ENCODE data around the gene EXOC3L1. TPM values are rescaled to one million over a fixed set of nuclear protein-coding genes. Genes with fewer than 3 reads are reported as not detected.

The EXOC3L1 gene
- total RNA-seq, 1 experiment from 2014 or later: not detected

DNA sequence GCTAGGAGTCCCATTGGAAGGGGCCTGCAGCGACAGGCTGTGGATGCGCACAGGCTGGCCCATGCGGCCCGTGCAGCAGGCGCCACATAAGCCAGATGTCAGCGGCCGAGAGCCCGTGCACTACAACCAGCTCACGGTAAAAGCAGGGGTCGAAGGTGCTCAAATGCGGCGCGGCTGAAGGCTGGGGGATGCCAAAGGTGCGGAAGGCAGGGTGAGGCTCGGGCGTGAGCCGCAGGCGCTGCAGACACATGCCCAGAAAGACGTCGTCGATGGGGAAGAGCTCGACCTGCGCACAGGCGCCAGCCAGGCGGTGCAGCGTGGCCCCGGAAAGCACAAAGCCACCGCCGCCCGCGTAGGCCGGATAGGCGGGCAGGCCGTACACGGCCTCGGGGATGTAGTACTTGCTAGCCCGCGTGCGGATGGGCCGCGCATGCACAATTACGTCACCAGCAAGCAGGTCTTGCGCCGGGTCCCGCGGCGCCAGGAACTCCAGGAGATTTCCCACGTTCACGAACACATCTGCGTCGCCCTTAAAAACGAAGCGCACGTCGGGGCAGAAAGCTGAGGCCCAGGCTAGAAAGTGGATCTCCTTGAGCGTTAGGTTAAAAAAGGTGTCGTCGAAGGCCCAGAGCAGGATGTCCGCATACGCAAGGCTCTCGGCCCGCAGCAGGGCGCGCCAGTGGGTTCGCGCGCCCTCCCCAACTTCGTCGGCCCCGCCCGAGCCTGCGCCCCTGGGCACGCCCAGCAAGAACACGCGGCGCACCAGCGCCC, 40.5 kb downstream of the EXOC3L1 start:
- no peak overlapping the region for H2AFZ ChIP-seq
- H3K79me2 ChIP-seq (ENCODE audit: low read depth): no peaks in the 10 kb centered on the region
- intact Hi-C loops (cut with micrococcal nuclease; ENCODE audit: unreplicated experiment): loop anchor here (2.0 kb wide), 1 partner anchor 49 kb away; the partner anchor contains the start of gene ELMO3
- H3K27me3 ChIP-seq (ENCODE audit: insufficient read depth, low read depth): no peaks in the 10 kb centered on the region
- H3K36me3 ChIP-seq (ENCODE audit: low read depth): no peaks in the 10 kb centered on the region
- no peak overlapping the region for H3K27ac ChIP-seq
- 0 out of 2 replicates have a peak, but pooled peaks cover 3% of the 10 kb centered on the region for H4K20me1 ChIP-seq (ENCODE audit: insufficient read depth)
- no peaks in the 10 kb centered on the region for H3K4me1 ChIP-seq (replicated peaks; ENCODE audit: insufficient read depth)
- H3K4me3 ChIP-seq: no peak overlapping the region
- POLR2A ChIA-PET (ENCODE audit: unreplicated experiment): no interaction called here
- peaks cover 24% of the 10 kb centered on the region for H3F3A ChIP-seq (ENCODE audit: insufficient read depth, low read depth)
- H3K9me2 ChIP-seq (ENCODE audit: insufficient read depth): no peaks in the 10 kb centered on the region
- DNase-seq: no peak
- no peak overlapping the region for H3K4me2 ChIP-seq
- TF ChIP-seq, protein P1, sequence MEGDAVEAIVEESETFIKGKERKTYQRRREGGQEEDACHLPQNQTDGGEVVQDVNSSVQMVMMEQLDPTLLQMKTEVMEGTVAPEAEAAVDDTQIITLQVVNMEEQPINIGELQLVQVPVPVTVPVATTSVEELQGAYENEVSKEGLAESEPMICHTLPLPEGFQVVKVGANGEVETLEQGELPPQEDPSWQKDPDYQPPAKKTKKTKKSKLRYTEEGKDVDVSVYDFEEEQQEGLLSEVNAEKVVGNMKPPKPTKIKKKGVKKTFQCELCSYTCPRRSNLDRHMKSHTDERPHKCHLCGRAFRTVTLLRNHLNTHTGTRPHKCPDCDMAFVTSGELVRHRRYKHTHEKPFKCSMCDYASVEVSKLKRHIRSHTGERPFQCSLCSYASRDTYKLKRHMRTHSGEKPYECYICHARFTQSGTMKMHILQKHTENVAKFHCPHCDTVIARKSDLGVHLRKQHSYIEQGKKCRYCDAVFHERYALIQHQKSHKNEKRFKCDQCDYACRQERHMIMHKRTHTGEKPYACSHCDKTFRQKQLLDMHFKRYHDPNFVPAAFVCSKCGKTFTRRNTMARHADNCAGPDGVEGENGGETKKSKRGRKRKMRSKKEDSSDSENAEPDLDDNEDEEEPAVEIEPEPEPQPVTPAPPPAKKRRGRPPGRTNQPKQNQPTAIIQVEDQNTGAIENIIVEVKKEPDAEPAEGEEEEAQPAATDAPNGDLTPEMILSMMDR (conservative IDR thresholded peaks at IDR 0.05): no peak
- TF ChIP-seq EZH2 (IDR thresholded peaks at IDR 0.05; ENCODE audit: low read depth): no peak
- BruUV-seq (replicated peaks): TSS peak; percentile 16
- CTCF ChIA-PET: no interaction called here
- H3K9me3 ChIP-seq (ENCODE audit: insufficient read depth, low read depth): no peaks in the 10 kb centered on the region

DNA sequence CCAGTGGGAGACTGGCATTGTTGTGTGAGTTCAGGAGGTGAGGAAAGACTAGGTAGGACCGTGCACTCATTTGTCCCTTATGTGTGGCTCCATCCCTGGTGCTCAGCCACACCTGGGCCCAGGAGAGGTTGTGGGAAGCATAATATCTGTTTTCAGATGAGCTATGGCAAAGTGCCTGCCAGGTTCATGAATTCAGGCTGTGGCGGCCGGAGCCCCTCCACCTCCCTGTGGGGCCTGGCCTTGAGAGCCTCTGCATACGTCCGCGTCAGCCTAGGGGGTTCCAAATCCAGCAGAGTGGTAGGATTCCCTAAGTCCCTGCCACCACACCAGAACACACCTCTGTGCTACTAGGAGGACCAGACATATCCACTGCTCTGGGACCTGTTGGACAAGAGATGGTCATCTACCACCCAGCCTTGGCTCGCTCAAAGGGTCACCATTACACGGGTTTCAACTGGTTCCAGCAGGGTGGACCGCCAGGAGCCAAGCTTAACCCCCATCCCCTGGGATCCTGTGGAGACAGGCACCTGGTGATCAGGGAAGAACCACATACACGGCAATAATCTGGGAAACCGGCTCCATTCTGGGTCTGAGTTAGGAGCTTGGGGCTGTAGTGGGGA, 41.2 kb downstream of the EXOC3L1 start:
- Histone ChIP-seq H3K4me2 (no peak overlapping the region), H2AFZ (no peak overlapping the region), H3K9me3 (ENCODE audit: insufficient read depth, low read depth) (no peaks in the 10 kb centered on the region), H3K27me3 (ENCODE audit: insufficient read depth, low read depth) (no peaks in the 10 kb centered on the region), H3K79me2 (ENCODE audit: low read depth) (no peaks in the 10 kb centered on the region), H3K27ac (no peak overlapping the region), H4K20me1 (ENCODE audit: insufficient read depth) (no peaks in the 10 kb centered on the region), H3K4me3 (no peak overlapping the region), H3F3A (ENCODE audit: insufficient read depth, low read depth) (peaks cover 24% of the 10 kb centered on the region), H3K36me3 (ENCODE audit: low read depth) (no peaks in the 10 kb centered on the region), H3K4me1 (replicated peaks; ENCODE audit: insufficient read depth) (no peaks in the 10 kb centered on the region), H3K9me2 (ENCODE audit: insufficient read depth) (no peaks in the 10 kb centered on the region)
- intact Hi-C loops (cut with micrococcal nuclease; ENCODE audit: unreplicated experiment): no loop called here
- no peak for TF ChIP-seq EZH2 (IDR thresholded peaks at IDR 0.05; ENCODE audit: low read depth)
- TF ChIP-seq, protein P1 (conservative IDR thresholded peaks at IDR 0.05): no peak
- CTCF ChIA-PET: no interaction called here
- no peak for DNase-seq
- BruUV-seq (replicated peaks): no TSS peak
- POLR2A ChIA-PET (ENCODE audit: unreplicated experiment): no interaction called here

DNA sequence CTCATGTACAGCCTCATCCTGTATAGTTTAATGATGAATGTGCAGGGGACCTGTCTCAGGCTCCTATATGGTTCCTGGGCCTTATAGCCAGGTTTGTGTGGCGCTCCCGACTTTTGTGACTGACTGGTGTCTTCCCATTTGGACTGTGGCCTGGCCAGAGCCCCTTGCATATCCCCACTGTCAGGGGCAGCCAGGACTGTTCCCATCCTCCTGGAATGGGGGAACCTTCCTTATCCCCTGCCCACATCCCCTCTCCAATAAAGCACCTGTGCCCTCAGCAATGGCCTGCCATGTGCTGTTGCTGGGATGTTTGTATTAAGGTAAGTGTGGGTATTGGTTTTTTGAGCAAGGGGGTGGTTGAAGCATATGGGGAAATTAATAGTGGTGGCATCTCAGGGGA, 41.7 kb downstream of the EXOC3L1 start:
- no TSS peak for BruUV-seq (replicated peaks)
- Histone ChIP-seq H3K79me2 (ENCODE audit: low read depth) (no peaks in the 10 kb centered on the region), H3K27me3 (ENCODE audit: insufficient read depth, low read depth) (no peaks in the 10 kb centered on the region), H3K36me3 (ENCODE audit: low read depth) (no peaks in the 10 kb centered on the region), H3K9me2 (ENCODE audit: insufficient read depth) (no peaks in the 10 kb centered on the region), H3K9me3 (ENCODE audit: insufficient read depth, low read depth) (no peaks in the 10 kb centered on the region), H3K27ac (no peak overlapping the region), H3F3A (ENCODE audit: insufficient read depth, low read depth) (peaks cover 21% of the 10 kb centered on the region), H2AFZ (no peak overlapping the region), H3K4me1 (replicated peaks; ENCODE audit: insufficient read depth) (no peaks in the 10 kb centered on the region), H4K20me1 (ENCODE audit: insufficient read depth) (no peaks in the 10 kb centered on the region), H3K4me3 (no peak overlapping the region), H3K4me2 (no peak overlapping the region)
- DNase-seq: no peak
- CTCF ChIA-PET: no interaction called here
- POLR2A ChIA-PET (ENCODE audit: unreplicated experiment): no interaction called here
- TF ChIP-seq, protein P1 (conservative IDR thresholded peaks at IDR 0.05): no peak
- no peak for TF ChIP-seq EZH2 (IDR thresholded peaks at IDR 0.05; ENCODE audit: low read depth)
- intact Hi-C loops (cut with micrococcal nuclease; ENCODE audit: unreplicated experiment): no loop called here

All from PC-9 (cell line).